ENCODE results near the gene XIRP1.

- TF ChIP-seq CTCF (conservative IDR thresholded peaks at IDR 0.05 in 1 of 2, IDR thresholded peaks at IDR 0.05 in 1 of 2; ENCODE audit: low read depth in 1 of 2, low read length in 2 of 2) (no peak), EZH2 (IDR thresholded peaks at IDR 0.05; ENCODE audit: low read length, missing control alignments) (no peak)
Observed at GRCh38 chr3:39133822-39134221, 58.6 kb downstream of the XIRP1 start.

Measured in fibroblast of lung (primary cell).